ENCODE measurements around the gene ATP10A.

The ATP10A gene

DNA sequence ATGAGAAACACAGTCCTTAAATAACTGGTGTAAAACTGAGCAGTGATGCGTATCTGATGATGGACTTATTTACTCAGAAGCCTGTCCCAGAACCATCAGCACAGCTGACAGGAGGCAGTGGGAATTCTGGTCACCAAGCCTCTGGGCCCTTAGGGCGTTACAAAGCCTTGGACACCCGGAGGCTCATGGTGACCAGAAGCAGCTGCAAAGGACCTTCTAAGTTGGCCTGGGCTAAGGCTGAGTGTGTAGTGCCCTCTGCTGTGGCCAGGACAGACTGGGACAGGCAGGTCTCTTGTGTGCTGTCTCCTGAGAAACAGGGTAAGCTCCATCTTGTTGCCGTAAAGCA is 168.9 kb downstream of the ATP10A start:
- no peak for DNase-seq

DNA sequence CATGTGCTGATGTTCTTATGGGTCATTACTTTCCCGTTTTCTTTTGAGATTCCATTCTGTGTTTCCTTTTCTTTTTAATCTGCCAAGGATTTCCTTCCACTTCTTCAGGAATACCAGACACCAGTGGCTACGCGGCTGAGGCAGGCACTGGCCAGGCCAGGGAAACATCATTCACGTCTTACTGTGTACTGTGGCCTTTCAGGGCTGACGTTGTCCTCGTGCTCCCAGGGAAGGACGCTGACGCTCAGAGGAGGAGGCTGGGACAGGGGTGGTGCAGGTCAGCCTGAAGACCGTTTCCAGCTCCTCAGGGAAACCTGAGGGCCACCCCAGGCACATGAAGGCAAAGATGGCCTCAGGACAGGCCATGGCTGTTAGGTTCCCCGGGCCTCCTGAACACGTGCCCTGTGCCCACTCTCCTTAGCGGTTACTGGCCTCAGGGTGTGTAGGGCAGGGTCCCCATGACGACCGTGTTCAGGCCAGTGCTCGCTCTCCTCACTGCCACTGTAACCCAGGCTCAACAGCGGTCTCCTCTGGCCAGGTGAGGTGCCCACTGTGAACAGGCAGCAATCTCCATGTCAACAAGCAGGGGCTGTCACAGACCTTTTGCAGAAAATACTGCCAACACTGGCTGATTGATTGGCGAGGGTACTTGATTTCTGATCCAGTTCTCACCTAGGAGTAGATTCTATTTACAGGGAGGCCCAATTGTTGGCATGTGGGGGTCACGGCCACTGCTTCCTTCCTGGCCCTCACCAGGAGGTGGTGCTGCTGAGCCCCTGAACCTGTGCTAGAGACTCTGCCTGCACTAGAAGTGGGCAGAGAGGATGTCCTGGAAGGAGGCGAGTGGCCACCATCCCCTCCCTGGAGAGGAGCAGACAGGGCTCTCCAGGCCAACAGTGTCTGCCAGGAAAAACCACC is 169.5 kb downstream of the ATP10A start:
- no peak for DNase-seq

DNA sequence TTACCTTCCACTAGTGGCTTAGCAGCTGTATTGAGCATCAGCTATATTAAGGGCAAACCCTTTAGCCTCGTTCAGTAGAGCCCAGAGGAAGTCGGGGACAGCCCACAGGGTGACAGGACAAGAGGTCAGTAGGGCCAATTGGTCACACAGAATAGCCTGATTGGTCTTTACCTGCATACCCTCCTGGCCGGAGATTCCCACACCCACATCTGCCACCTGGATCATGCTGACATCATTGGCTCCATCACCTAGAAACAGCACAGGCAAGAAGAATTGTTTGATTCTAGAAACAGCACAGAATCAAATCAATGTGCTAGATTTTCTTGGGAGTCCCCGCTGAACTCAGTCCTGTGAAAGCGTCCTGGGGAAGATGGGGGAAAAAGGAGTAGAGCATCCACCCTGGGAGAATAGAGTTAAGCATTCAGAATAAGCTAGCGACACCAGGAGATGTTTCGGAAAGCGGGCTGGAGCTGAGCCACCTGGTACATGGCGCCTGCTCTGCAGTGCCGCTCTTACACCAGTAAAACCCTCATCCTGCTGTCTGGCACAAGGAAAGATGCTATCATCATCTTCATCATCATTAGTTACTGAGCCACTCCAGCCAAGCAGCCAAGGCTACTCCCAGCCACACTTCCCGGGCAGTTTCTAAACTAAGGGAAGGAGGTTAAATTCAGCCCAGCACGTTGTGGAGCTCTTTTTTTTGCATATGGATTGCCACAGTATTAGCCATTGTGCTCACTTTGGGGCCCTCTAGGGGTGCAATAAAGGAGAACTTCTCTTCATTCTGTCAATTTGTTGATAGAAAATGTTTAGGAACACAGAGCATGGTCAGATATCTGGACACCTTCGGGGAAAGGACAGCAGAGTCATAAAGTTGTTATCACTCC is 171.3 kb downstream of the ATP10A start:
- no peak for DNase-seq

DNA sequence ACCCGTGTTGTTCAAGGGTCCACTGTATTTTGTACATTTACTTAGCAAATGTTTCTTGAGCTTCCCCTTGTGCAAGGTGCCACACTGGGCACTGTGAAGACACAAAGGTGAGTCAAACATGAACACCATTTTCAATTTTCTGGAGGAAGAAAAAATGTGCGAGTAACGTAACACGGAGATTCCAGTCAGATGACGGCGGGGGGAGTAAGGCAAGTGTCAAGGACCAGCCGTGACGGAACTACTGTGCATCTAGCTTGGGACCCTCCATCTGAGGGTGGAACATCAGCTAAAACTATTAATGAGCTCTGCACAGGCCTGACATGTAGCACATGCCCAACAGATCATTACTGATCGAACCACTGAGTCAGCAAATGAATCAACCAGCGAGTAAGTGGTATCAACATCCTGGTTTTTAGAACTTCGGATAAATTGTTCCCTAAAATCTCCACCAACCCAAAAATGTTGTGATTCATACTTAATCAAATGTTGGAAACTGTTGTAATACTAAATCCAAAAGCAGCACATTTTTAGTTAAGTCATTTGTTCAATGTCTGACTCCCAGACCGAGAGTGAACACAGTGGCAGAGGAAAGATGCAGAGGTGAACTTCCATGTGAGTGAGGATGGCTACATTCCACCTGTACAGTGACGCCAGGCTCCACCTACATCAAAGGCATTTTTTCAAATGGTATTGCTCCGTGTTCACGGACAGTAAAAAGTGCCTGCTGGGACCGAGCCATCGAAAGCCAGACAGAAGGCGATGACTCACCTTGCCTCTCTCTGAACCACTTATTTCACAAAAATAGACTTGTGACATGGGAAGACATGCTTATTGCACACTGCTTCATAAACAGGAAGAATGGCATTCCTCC is 172.2 kb downstream of the ATP10A start:
- no peak for DNase-seq

GRCh38 chr15:25689592-25689991 is 173.5 kb downstream of the ATP10A start:
- no peak for DNase-seq

DNA sequence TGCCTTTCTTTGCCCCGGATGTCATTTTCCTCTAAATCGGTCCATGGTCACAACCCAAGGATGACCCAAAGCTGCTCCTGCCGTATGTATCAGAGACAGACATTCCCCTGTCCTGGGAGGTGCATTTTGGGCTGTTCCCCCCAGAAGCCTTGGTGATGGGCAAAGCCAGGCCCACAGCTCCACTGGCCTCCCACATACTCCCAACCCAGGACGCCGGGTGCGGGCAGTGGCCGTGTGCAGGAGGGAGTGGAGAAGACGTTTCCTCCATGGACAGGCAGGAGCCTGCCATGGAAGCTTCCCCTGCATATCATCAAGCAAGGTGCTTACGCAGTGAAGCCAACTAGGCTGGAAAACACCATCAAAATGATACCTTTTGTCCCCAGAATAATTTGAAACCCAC is 175.0 kb downstream of the ATP10A start:
- DNase-seq: no peak

DNA sequence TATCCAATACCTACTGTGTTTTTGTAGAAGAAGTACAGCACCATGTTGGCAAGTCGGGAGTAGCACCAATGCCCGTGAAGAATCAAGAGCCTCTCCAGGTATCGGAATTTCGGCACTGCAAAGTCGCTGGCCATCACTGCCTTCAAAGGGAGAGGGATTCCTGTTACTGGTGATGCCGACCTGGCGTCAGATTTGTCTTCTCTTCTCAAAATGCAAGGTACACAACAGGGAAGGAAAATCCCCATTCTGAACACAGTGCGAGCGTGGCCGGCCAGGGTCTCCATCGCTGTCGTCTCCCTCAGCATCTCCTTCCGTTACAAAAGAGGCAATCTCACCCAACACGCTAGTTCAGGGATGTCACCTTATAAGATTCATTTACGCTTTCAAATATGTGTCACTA is 175.4 kb downstream of the ATP10A start:
- no peak for DNase-seq

- no peak for DNase-seq
These were observed 175.9 kb downstream of the ATP10A start for GRCh38 chr15:25687276-25687675.

DNA sequence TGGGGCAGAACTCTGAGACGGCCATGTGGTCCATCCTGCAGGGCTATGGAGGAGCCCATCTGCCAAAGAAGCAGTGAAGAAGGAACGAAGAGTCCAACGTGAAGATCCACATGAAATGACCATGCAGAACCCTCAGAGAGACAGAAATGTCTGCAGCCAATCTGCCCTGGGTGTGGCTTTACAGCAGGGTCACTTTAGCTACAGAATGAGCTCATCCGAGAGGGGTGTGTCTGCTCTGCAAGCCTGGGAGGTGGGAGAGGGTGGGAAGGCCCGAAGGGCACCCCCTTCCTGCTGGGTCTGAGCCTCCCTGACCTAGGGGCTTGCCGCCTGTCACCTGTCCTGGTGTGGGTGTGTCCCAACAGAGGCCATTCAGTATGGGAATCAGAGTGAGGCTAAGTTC is 176.3 kb downstream of the ATP10A start:
- DNase-seq: no peak

- DNase-seq: no peak
These were observed 178.4 kb downstream of the ATP10A start for GRCh38 chr15:25684521-25685431.

DNA sequence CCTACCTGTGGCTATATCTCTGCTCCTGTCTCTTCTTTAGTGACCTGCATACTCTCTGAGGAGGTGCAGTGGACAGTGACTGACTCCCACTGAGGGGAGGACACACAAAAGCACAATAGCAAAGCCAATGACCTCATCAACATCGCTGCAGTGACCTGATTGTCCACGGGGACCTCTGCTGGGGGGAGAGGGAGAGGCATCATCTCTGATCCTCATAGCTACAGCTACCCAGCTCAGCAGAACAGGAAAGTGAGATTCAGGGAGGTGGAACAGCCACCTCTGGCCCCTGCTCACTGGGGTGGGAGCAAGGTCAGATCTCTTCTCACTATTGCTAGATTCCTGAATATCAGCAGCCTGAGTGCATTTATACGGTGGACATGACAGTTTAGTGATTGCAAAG is 179.2 kb downstream of the ATP10A start:
- DNase-seq: no peak

DNA sequence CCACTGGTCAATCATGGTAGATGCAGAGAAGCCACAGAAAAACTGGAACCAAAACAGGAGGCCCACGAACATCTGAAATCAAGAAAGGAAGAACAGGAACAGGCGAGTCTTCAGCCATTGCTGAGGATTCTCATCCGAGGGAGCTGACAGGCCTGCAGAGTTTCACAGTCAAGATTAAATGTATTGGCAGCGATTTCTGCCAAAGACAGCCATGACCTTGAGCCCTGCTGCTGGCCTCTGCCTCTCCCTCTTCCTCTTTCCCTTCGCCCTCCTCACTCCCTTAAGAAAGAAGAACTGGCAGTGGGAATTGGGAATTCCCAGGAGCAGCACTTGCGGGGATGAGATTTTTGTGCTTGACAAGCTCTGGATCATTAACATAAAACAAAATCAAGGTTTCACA is 179.7 kb downstream of the ATP10A start:
- DNase-seq: no peak

- no peak for DNase-seq
These were observed 180.8 kb downstream of the ATP10A start for GRCh38 chr15:25682340-25682739.

DNA sequence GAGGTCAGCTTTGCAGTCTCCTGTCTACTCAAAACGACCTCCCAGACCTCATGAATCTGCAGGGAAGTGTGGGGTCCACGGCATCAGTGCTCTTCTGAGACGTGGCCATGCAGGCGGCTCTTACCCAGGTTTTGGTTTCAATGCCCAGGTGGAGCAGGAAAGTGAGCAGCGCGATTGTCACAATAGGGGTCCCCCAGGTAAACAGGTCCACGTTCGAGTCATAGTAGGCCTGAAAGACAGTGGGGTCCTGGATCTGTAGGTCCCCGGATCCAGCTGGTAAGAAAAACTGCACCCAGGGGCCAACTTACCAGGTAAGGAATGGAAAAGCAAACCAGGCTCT is 182.5 kb downstream of the ATP10A start:
- DNase-seq: no peak

- DNase-seq: no peak
These were observed 183.0 kb downstream of the ATP10A start for GRCh38 chr15:25679964-25680685.

GRCh38 chr15:25679492-25679891 is 183.6 kb downstream of the ATP10A start:
- DNase-seq: no peak

- no peak for DNase-seq
These were observed 184.6 kb downstream of the ATP10A start for GRCh38 chr15:25678500-25678855.

- DNase-seq: no peak
These were observed 185.2 kb downstream of the ATP10A start for GRCh38 chr15:25677719-25678499.

DNA sequence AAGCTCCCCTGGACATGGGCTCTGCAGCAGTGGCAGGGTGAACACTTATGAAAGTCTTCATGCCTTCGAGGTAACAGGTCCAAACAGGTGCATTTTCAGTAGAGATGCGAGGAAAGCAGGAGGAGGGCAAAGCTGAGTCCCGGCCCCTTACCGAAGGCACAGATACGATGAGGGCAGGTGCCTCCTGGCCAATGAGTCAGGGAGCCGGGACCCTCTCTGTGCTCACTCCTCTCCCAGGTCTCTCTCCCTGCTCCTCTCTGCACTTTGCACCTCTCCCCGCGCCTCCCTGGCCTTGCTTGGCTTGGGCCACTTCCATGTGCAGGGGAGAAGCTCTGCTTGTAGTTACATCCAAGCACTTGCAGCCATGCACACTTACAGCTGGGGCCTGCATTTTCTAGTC is 187.1 kb downstream of the ATP10A start:
- no peak for DNase-seq

- no peak for DNase-seq
These were observed 187.7 kb downstream of the ATP10A start for GRCh38 chr15:25675396-25675795.

DNA sequence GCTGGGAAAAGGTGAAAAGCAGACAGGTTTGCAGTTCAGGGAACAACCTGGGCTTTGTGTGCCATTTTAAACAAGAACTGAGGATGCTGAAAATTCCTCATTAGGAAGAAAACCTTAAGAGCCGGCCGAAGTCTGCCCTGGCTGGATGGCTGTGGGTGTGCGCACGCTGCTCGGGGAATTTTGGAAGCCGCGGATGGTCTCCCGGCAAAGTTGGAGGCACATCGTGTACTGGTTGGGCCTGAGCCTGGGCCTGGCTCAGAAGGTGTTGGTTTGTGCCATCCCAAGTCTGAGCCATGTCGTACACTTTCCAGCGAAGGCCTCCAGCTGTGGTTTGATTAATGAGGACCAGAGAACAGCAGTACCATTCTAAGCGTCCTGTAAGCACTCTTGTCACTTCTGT is 188.2 kb downstream of the ATP10A start:
- no peak for DNase-seq
